ENCODE data around the gene KLHL17. TPM values are rescaled to one million over a fixed set of nuclear protein-coding genes. Genes with fewer than 3 reads are reported as not detected.

The KLHL17 gene
- total and polyA plus RNA-seq, 9 of the 15 experiments (the other 6 are each of a cell fraction or from before 2014, with no cell fraction given): 0.14 to 84.8 (median 13.0) TPM

GRCh38 chr1:910881-911721 lies 49.3 kb upstream of the KLHL17 start:
- H3K4me2 ChIP-seq (ENCODE audit: insufficient read depth, low read length): peak overlapping the region; percentile 19; the same call in 1 of the 2 replicates
- peak; percentile 75 to 78 (median 77) for DNase-seq (ENCODE audit: extremely low read depth in 1 of 4, low spot score in 3 of 4)
- no peaks in the 10 kb centered on the region for H3K79me2 ChIP-seq (ENCODE audit: control insufficient read depth, insufficient read depth, low read length)
- no peak overlapping the region for H3K27ac ChIP-seq (ENCODE audit: extremely low read depth, low read depth, low read length)
- H3K9me1 ChIP-seq (ENCODE audit: control insufficient read depth, insufficient read depth, low read length): no peaks in the 10 kb centered on the region
- ChIA-PET POLR2A (interaction anchor here (0.5 to 1.6 kb wide), 5 partner anchors 22 to 1318 kb away, joined by 3 to 5 read pairs (median 3); no protein-coding TSS in a partner anchor), CTCF (ENCODE audit: low intra/inter-chr PET ratio) (no interaction called here)
- intact Hi-C loops (cut with micrococcal nuclease): no loop called here
- peak; percentile 71 for ATAC-seq
- no TSS peak for BruUV-seq (replicated peaks)
- H3K9me3 ChIP-seq (replicated peaks; ENCODE audit: control insufficient read depth, insufficient read depth, low read depth, low read length): no peaks in the 10 kb centered on the region
- 17% methylated on average over 25 of the region's 25 CpGs for WGBS (ENCODE audit: insufficient coverage, low coverage, missing lambda C conversion rate)
- no peak overlapping the region for H3K4me3 ChIP-seq
- H3K4me1 ChIP-seq (replicated peaks in 1 of 2; ENCODE audit: control insufficient read depth in 2 of 2, insufficient read depth in 2 of 2, low read length in 2 of 2): peaks cover 18 to 60% of the 10 kb centered on the region in 2 experiments
- H3K9ac ChIP-seq (ENCODE audit: insufficient read depth in 1 of 2, low read depth in 2 of 2, low read length in 2 of 2): peak overlapping the region in 1 of 2 experiments; percentile 57; a peak in 2 of 4 replicates
- peaks cover 9 to 28% of the 10 kb centered on the region in 2 experiments; a peak in 4 of 5 replicates for H3K27me3 ChIP-seq (ENCODE audit: control insufficient read depth in 2 of 2, insufficient read depth in 2 of 2, low read length in 2 of 2)
- no peaks in the 10 kb centered on the region for H3K36me3 ChIP-seq (ENCODE audit: control insufficient read depth, insufficient read depth, low read length)
- FAIRE-seq: peak; percentile 62
- peaks cover 12% of the 10 kb centered on the region for H4K20me1 ChIP-seq (replicated peaks; ENCODE audit: control insufficient read depth, insufficient read depth, low read length)
- in situ Hi-C loops (cut with MboI): no loop called here
- no peak overlapping the region for H2AFZ ChIP-seq (ENCODE audit: low read depth, low read length)
- TF ChIP-seq ZNF766 (CRISPR knock-in tag; conservative IDR thresholded peaks at IDR 0.05) (no peak), FOSL1 (tag; conservative IDR thresholded peaks at IDR 0.05) (peak; percentile 80), WHSC1 (IDR thresholded peaks at IDR 0.05; ENCODE audit: low read length) (no peak), NKRF (IDR thresholded peaks at IDR 0.05; ENCODE audit: borderline replicate concordance) (no peak), CREB3L1 (IDR thresholded peaks at IDR 0.05; ENCODE audit: borderline replicate concordance, low read depth) (no peak), SPI1 (IDR thresholded peaks at IDR 0.05; ENCODE audit: borderline replicate concordance, low read depth, low read length) (no peak), MTA2 (IDR thresholded peaks at IDR 0.05; ENCODE audit: low read depth) (no peak), MAX (CRISPR knock-in tag; IDR thresholded peaks at IDR 0.05) (0 out of 2 replicates have a peak, but pooled peaks have one; percentile 10), ZNF224 (CRISPR knock-in tag; IDR thresholded peaks at IDR 0.05) (no peak), ASH1L (IDR thresholded peaks at IDR 0.05; ENCODE audit: borderline replicate concordance, low read depth, partially characterized antibody) (no peak), MITF (IDR thresholded peaks at IDR 0.05) (no peak), ZNF449 (CRISPR knock-in tag; IDR thresholded peaks at IDR 0.05) (no peak), CTBP1 (IDR thresholded peaks at IDR 0.05; ENCODE audit: borderline replicate concordance) (peak; percentile 59; the same call in 1 of the 2 replicates), ZNF785 (CRISPR knock-in tag; IDR thresholded peaks at IDR 0.05) (no peak), TAF15 (IDR thresholded peaks at IDR 0.05; ENCODE audit: low read depth, low read length) (no peak)
